Uterus (tissue), 2 donors: ENCODE results near the gene MAMLD1.

Experiments used
- CTCF ChIP-seq, 4 experiments: fragments of 200-600 bp in 2 of 4; fragments of 450-650 bp in 2 of 4; sonication (generic) in 2 of 4; IDR thresholded peaks; one replicate each; pipeline ENCODE4 v1.5.1; 2016 to 2019; ENCODE audit warnings: antibody characterized with exemption in 4 of 4, mild to moderate bottlenecking in 2 of 4, moderate library complexity in 1 of 4
- POLR2A ChIP-seq, 2 donors: fragments of 450-650 bp; IDR thresholded peaks; one replicate each; pipeline ENCODE4 v1.6.1; 2016; ENCODE audit warnings: antibody characterized with exemption in 2 of 2, mild to moderate bottlenecking in 1 of 2, moderate library complexity in 1 of 2

GRCh38 chrX:150487369-150488094, 124.4 kb downstream of the MAMLD1 start:
- TF ChIP-seq POLR2A (IDR thresholded peaks at IDR 0.05) (no peak), CTCF (IDR thresholded peaks at IDR 0.05) (no peak)
